GM23248 (cell line): ENCODE measurements around the gene APLP2.

Experiments
- EZH2 ChIP-seq: fragments of 200-600 bp; sonication (generic); IDR thresholded peaks from 2 replicates; pipeline ENCODE4 v1.6.1; 2018; ENCODE audit warnings: antibody characterized with exemption, mild to moderate bottlenecking; ENCODE audit not compliant: insufficient read depth, poor library complexity, severe bottlenecking
- EZH2phosphoT487 ChIP-seq: fragments of 200-600 bp; sonication (generic); IDR thresholded peaks from 2 replicates; pipeline ENCODE4 v1.6.1; 2018; ENCODE audit warnings: antibody characterized with exemption, moderate library complexity, mild to moderate bottlenecking, low read depth; ENCODE audit not compliant: insufficient read depth

- TF ChIP-seq EZH2 = no peak
- TF ChIP-seq EZH2phosphoT487 = no peak
Measured at GRCh38 chr11:130092661-130093060, 23.0 kb downstream of the APLP2 start.
